Mesenchymal stem cell (in vitro differentiated cells and primary cell): ENCODE data around the gene ATP13A4. TPM values are rescaled to one million over a fixed set of nuclear protein-coding genes. Genes with fewer than 3 reads are reported as not detected.

Experiments used
- DNase-seq: peaks from one replicate; pipeline ENCODE4 v3.0.0-alpha.2; 2013
- H2AFZ ChIP-seq: one replicate; pipeline ENCODE4 v1.6.1; 2013; ENCODE audit warnings: low read depth, mild to moderate bottlenecking, control low read depth, inconsistent platforms, low read length, moderate library complexity
- H2AK5ac ChIP-seq: 2 replicates; pipeline ENCODE4 v1.6.1; 2013; ENCODE audit warnings: low read length, moderate library complexity, mild to moderate bottlenecking, inconsistent platforms; ENCODE audit not compliant: severe bottlenecking
- H2BK120ac ChIP-seq: one replicate; pipeline ENCODE4 v1.6.1; 2013; ENCODE audit warnings: low read depth, mild to moderate bottlenecking, inconsistent platforms, low read length, moderate library complexity
- H2BK12ac ChIP-seq, 2 experiments: one replicate each; pipeline ENCODE4 v1.6.1; 2013; ENCODE audit warnings: inconsistent platforms in 2 of 2, low read length in 2 of 2, mild to moderate bottlenecking in 2 of 2, moderate library complexity in 2 of 2, control low read depth in 1 of 2
- H2BK15ac ChIP-seq: one replicate; pipeline ENCODE4 v1.6.1; 2013; ENCODE audit warnings: mild to moderate bottlenecking, low read depth, inconsistent platforms; ENCODE audit not compliant: poor library complexity, severe bottlenecking
- H2BK5ac ChIP-seq: 2 replicates; pipeline ENCODE4 v1.6.1; 2013; ENCODE audit warnings: low read depth, mild to moderate bottlenecking, low read length, control low read depth, inconsistent platforms; ENCODE audit not compliant: poor library complexity, severe bottlenecking
- H3K14ac ChIP-seq, 2 experiments: one replicate each; pipeline ENCODE4 v1.6.1; 2013; ENCODE audit warnings: inconsistent platforms in 2 of 2, low read length in 2 of 2, control low read depth in 1 of 2, mild to moderate bottlenecking in 1 of 2, moderate library complexity in 1 of 2
- H3K18ac ChIP-seq, 2 experiments: one replicate each; pipeline ENCODE4 v1.6.1; 2013; ENCODE audit warnings: inconsistent platforms in 2 of 2, low read length in 2 of 2, control low read depth in 1 of 2, low read depth in 1 of 2, mild to moderate bottlenecking in 1 of 2
- H3K23ac ChIP-seq, 2 experiments: one replicate each; pipeline ENCODE4 v1.6.1; 2013; ENCODE audit warnings: inconsistent platforms in 2 of 2, low read length in 2 of 2, mild to moderate bottlenecking in 2 of 2, moderate library complexity in 2 of 2, control low read depth in 1 of 2
- H3K27ac ChIP-seq: 2 replicates; pipeline ENCODE4 v1.5.1; 2013; ENCODE audit warnings: mild to moderate bottlenecking, moderate library complexity, low read length, control low read depth, inconsistent platforms; ENCODE audit not compliant: poor library complexity, severe bottlenecking
- H3K27me3 ChIP-seq, 2 experiments: 2 replicates each; pipeline versions ENCODE4 v1.6.1 to v1.7.0; 2013; ENCODE audit warnings: low read length in 2 of 2, mild to moderate bottlenecking in 2 of 2, moderate library complexity in 2 of 2, control low read depth in 1 of 2, inconsistent platforms in 1 of 2; ENCODE audit not compliant: control insufficient read depth in 1 of 2, insufficient read depth in 1 of 2
- H3K36me3 ChIP-seq, 2 experiments: 2 replicates each; pipeline versions ENCODE4 v1.6.1 to v1.7.0; 2013; ENCODE audit warnings: low read length in 2 of 2, control low read depth in 1 of 2, inconsistent platforms in 1 of 2, low read depth in 1 of 2, mild to moderate bottlenecking in 1 of 2; ENCODE audit not compliant: insufficient read depth in 2 of 2, control insufficient read depth in 1 of 2
- H3K4ac ChIP-seq, 2 experiments: one replicate each; pipeline ENCODE4 v1.6.1; 2013; ENCODE audit warnings: inconsistent platforms in 2 of 2, low read length in 2 of 2, mild to moderate bottlenecking in 2 of 2, moderate library complexity in 2 of 2, control low read depth in 1 of 2, low read depth in 1 of 2
- H3K4me1 ChIP-seq: 2 replicates; pipeline ENCODE4 v1.6.1; 2013; ENCODE audit warnings: low read depth, low read length, control low read depth; ENCODE audit not compliant: control insufficient read depth, insufficient read depth
- H3K4me2 ChIP-seq: 2 replicates; pipeline ENCODE4 v1.6.1; 2013; ENCODE audit warnings: low read length, mild to moderate bottlenecking, inconsistent platforms; ENCODE audit not compliant: poor library complexity, severe bottlenecking
- H3K4me3 ChIP-seq, 2 experiments: 2 replicates each; pipeline versions ENCODE4 v1.5.1 to v1.7.0; 2013; ENCODE audit warnings: low read length in 2 of 2, mild to moderate bottlenecking in 2 of 2, control low read depth in 1 of 2, low read depth in 1 of 2; ENCODE audit not compliant: insufficient read depth in 1 of 2
- H3K79me1 ChIP-seq: replicated peaks from 2 replicates; pipeline ENCODE4 v1.6.1; 2013; ENCODE audit warnings: mild to moderate bottlenecking, control low read depth, low read length, inconsistent platforms; ENCODE audit not compliant: poor library complexity, severe bottlenecking
- H3K9ac ChIP-seq: 2 replicates; pipeline ENCODE4 v1.7.0; 2013; ENCODE audit warnings: mild to moderate bottlenecking, low read length, moderate library complexity
- H3K9me3 ChIP-seq: 2 replicates; pipeline ENCODE4 v1.7.0; 2013; ENCODE audit warnings: mild to moderate bottlenecking, low read length; ENCODE audit not compliant: control insufficient read depth
- H4K8ac ChIP-seq: one replicate; pipeline ENCODE4 v1.6.1; 2013; ENCODE audit warnings: inconsistent platforms, mild to moderate bottlenecking, low read length, moderate library complexity
- H4K91ac ChIP-seq: one replicate; pipeline ENCODE4 v1.6.1; 2013; ENCODE audit warnings: mild to moderate bottlenecking, low read length, inconsistent platforms
- WGBS: methylation state at CpG from one replicate; pipeline ENCODE4 v1.1.7; 2013; ENCODE audit warnings: mixed read lengths; 5-methylcytosine and 5-hydroxymethylcytosine counted together
- polyA plus RNA-seq, 2 experiments: library from polyadenylated mRNA; stranded (reverse); fragments of 200-250 nt; gene quantifications; one replicate each; pipeline ENCODE4 v1.2.3, GENCODE V29; 2013

ATP13A4 gene
- not detected for polyA plus RNA-seq (2013, experiment 1 of 2)
- polyA plus RNA-seq (2013, experiment 2 of 2), result not detected

GRCh38 chr3:193554811-193555210 is at the start of gene ATP13A4:
Gene ATP13A4, minus strand, starts transcription at chr3:193554895. Its CDS starts 96 bp downstream, at chr3:193554799.
- Histone ChIP-seq H4K91ac (no peak within 1 kb of the TSS), H3K4me1 (no peaks in the 10 kb centered on the region)

DNA sequence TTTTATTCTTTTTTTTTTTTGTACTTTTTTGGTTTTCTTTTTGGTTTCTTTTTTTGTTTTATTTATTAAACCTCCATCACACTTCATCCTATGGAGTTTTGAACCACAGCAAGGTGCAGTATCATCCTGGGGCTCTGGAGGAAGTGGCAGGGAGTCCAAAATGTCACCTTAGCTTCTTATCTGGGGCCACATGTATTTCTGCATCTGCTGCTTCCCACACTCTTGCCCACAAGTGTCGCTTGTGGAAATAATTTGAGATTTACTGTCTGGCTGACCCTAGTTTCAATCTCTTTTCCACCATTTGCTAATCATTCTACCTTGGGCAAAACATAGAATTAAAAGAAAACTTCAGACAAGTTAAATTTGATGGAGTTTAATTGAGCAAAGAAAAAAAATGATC is 44.7 kb upstream of the ATP13A4 start:
- H3K36me3 ChIP-seq, result peaks cover 0 to 31% of the 10 kb centered on the region in 2 experiments
- H2BK12ac ChIP-seq, result no peak overlapping the region
- 100% methylated on average over 1 of the region's 1 CpG for WGBS
- peaks cover 2% of the 10 kb centered on the region for H3K4me1 ChIP-seq
- H3K4me3 ChIP-seq, result no peak overlapping the region
- no peak overlapping the region for H3K27ac ChIP-seq
- no peak overlapping the region for H2BK5ac ChIP-seq
- H3K4me2 ChIP-seq, result no peak overlapping the region
- H3K4ac ChIP-seq, result no peak overlapping the region
- peaks cover 20% of the 10 kb centered on the region for H3K79me1 ChIP-seq
- no peak overlapping the region for H2AK5ac ChIP-seq
- no peak overlapping the region for H3K23ac ChIP-seq
- H3K27me3 ChIP-seq, result no peaks in the 10 kb centered on the region
- no peak overlapping the region for H4K8ac ChIP-seq
- no peak overlapping the region for H3K9ac ChIP-seq
- no peaks in the 10 kb centered on the region for H3K9me3 ChIP-seq
- no peak overlapping the region for H3K14ac ChIP-seq
- H4K91ac ChIP-seq, result no peak overlapping the region
- no peak overlapping the region for H2BK15ac ChIP-seq
- no peak for DNase-seq
- no peak overlapping the region for H2BK120ac ChIP-seq
- H2AFZ ChIP-seq, result no peak overlapping the region
- H3K18ac ChIP-seq, result no peak overlapping the region

More at GRCh38 chr3:193554811-193555210, at the start of gene ATP13A4:
- no peak within 1 kb of the TSS for H3K4ac ChIP-seq
- H2BK5ac ChIP-seq, result no peak within 1 kb of the TSS
- H3K27me3 ChIP-seq, result peaks cover 0 to 5% of the 10 kb centered on the region in 2 experiments
- H2BK12ac ChIP-seq, result no peak within 1 kb of the TSS
- H2AFZ ChIP-seq, result no peak within 1 kb of the TSS
- H2BK15ac ChIP-seq, result no peak within 1 kb of the TSS
- no peak within 1 kb of the TSS for H2BK120ac ChIP-seq
- H3K23ac ChIP-seq, result no peak within 1 kb of the TSS
- 68% methylated on average over 9 of the region's 9 CpGs for WGBS
- no peak within 1 kb of the TSS for H4K8ac ChIP-seq
- DNase-seq, result no peak
- H2AK5ac ChIP-seq, result no peak within 1 kb of the TSS
- no peak within 1 kb of the TSS for H3K4me3 ChIP-seq
- no peaks in the 10 kb centered on the region for H3K9me3 ChIP-seq
- no peak within 1 kb of the TSS for H3K9ac ChIP-seq
- no peaks in the 10 kb centered on the region for H3K79me1 ChIP-seq
- no peak within 1 kb of the TSS for H3K4me2 ChIP-seq
- no peak within 1 kb of the TSS for H3K27ac ChIP-seq
- no peak within 1 kb of the TSS for H3K14ac ChIP-seq
- H3K18ac ChIP-seq, result no peak within 1 kb of the TSS
- H3K36me3 ChIP-seq, result no peaks in the 10 kb centered on the region

GRCh38 chr3:193598202-193598601 is 43.5 kb upstream of the ATP13A4 start:
- 99% methylated on average over 2 of the region's 2 CpGs for WGBS

GRCh38 chr3:193595939-193596487 is 41.3 kb upstream of the ATP13A4 start:
- 94% methylated on average over 5 of the region's 5 CpGs for WGBS
- Histone ChIP-seq H3K4me1 (peaks cover 4% of the 10 kb centered on the region), H3K27ac (no peak overlapping the region), H3K9ac (no peak overlapping the region), H3K14ac (no peak overlapping the region), H3K9me3 (no peaks in the 10 kb centered on the region), H4K8ac (no peak overlapping the region), H3K4me2 (no peak overlapping the region), H2BK5ac (no peak overlapping the region), H2BK120ac (no peak overlapping the region), H3K4ac (no peak overlapping the region), H3K36me3 (peaks cover 0 to 28% of the 10 kb centered on the region in 2 experiments), H4K91ac (no peak overlapping the region), H2BK15ac (no peak overlapping the region), H2AK5ac (no peak overlapping the region), H3K79me1 (peaks cover 10% of the 10 kb centered on the region), H3K27me3 (no peaks in the 10 kb centered on the region), H3K4me3 (no peak overlapping the region), H3K23ac (no peak overlapping the region), H3K18ac (no peak overlapping the region), H2AFZ (no peak overlapping the region), H2BK12ac (no peak overlapping the region)
- DNase-seq, result no peak

More at GRCh38 chr3:193598202-193598601, 43.5 kb upstream of the ATP13A4 start:
- Histone ChIP-seq H3K27me3 (no peaks in the 10 kb centered on the region), H3K4ac (no peak overlapping the region), H2AK5ac (no peak overlapping the region), H2BK15ac (no peak overlapping the region), H3K4me1 (peaks cover 4% of the 10 kb centered on the region), H2BK5ac (no peak overlapping the region), H4K8ac (no peak overlapping the region), H3K9ac (no peak overlapping the region), H3K79me1 (peaks cover 17% of the 10 kb centered on the region), H2BK12ac (no peak overlapping the region), H2AFZ (no peak overlapping the region), H3K27ac (no peak overlapping the region), H3K14ac (no peak overlapping the region), H4K91ac (no peak overlapping the region), H2BK120ac (no peak overlapping the region), H3K4me3 (no peak overlapping the region), H3K4me2 (no peak overlapping the region), H3K18ac (no peak overlapping the region), H3K23ac (no peak overlapping the region), H3K9me3 (no peaks in the 10 kb centered on the region), H3K36me3 (peaks cover 0 to 28% of the 10 kb centered on the region in 2 experiments)
- no peak for DNase-seq
